ENCODE measurements around the gene DHRS2. TPM values are rescaled to one million over a fixed set of nuclear protein-coding genes. Genes with fewer than 3 reads are reported as not detected.
A peak's percentile ranks its signal among the peaks of the same experiment; 100 is the strongest.
"Not testable (repeated sequence)": the region's sequence is repeated elsewhere in the genome, so short reads cannot be mapped to it uniquely, and the experiment has no call there.

DHRS2 gene
- polyA plus RNA-seq, 1 donor from 2014 or later, result 1.3 TPM

DNA sequence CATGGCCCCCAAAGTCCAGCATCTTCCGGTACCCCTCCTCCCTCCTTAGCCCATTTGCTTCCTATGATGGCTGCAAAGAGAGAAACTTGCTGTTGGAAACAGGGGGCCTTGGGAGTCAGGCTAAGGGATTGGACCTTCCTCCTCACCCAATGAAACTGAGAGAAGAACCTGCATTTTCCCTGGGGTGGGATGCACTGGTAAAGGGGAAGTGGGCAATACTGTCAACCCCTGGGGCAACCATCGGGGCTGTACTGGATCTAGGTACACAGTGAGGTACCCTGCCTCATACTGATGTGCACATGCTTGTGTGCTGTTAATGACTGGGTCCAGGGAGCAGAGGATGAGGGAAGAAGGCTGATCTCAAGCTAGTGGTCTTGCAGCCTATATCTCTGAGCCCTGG is 46.6 kb upstream of the DHRS2 start:
- Histone ChIP-seq H3F3A (ENCODE audit: insufficient read depth, low read length, poor library complexity, severe bottlenecking) (no peaks in the 10 kb centered on the region), H3K27ac (ENCODE audit: low read length) (peak overlapping the region; percentile 46), H3K36me3 (ENCODE audit: insufficient read depth, low read length) (no peaks in the 10 kb centered on the region), H3K4me2 (ENCODE audit: low read length) (no peak overlapping the region), H4K20me1 (ENCODE audit: insufficient read depth) (no peaks in the 10 kb centered on the region), H3K4me3 (ENCODE audit: low read length) (no peak overlapping the region), H3K27me3 (ENCODE audit: insufficient read depth, low read depth, low read length) (no peaks in the 10 kb centered on the region), H3K9me3 (ENCODE audit: low read length) (no peaks in the 10 kb centered on the region), H2AFZ (ENCODE audit: low read depth, low read length) (peak overlapping the region; percentile 38), H3K79me2 (replicated peaks; ENCODE audit: insufficient read depth, low read length) (no peaks in the 10 kb centered on the region), H3K9ac (ENCODE audit: low read length) (peak overlapping the region; percentile 40), H3K9me2 (ENCODE audit: insufficient read depth, low read length) (no peaks in the 10 kb centered on the region)
- TF ChIP-seq, protein P1, sequence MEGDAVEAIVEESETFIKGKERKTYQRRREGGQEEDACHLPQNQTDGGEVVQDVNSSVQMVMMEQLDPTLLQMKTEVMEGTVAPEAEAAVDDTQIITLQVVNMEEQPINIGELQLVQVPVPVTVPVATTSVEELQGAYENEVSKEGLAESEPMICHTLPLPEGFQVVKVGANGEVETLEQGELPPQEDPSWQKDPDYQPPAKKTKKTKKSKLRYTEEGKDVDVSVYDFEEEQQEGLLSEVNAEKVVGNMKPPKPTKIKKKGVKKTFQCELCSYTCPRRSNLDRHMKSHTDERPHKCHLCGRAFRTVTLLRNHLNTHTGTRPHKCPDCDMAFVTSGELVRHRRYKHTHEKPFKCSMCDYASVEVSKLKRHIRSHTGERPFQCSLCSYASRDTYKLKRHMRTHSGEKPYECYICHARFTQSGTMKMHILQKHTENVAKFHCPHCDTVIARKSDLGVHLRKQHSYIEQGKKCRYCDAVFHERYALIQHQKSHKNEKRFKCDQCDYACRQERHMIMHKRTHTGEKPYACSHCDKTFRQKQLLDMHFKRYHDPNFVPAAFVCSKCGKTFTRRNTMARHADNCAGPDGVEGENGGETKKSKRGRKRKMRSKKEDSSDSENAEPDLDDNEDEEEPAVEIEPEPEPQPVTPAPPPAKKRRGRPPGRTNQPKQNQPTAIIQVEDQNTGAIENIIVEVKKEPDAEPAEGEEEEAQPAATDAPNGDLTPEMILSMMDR (IDR thresholded peaks at IDR 0.05; ENCODE audit: poor library complexity, severe bottlenecking), result no peak
- TF ChIP-seq EP300 (conservative IDR thresholded peaks at IDR 0.05; ENCODE audit: poor library complexity, severe bottlenecking), result no peak
- TF ChIP-seq SMC3 (conservative IDR thresholded peaks at IDR 0.05; ENCODE audit: poor library complexity), result no peak
- TF ChIP-seq MXI1 (conservative IDR thresholded peaks at IDR 0.05; ENCODE audit: poor library complexity, severe bottlenecking), result no peak
- TF ChIP-seq, protein P2, sequence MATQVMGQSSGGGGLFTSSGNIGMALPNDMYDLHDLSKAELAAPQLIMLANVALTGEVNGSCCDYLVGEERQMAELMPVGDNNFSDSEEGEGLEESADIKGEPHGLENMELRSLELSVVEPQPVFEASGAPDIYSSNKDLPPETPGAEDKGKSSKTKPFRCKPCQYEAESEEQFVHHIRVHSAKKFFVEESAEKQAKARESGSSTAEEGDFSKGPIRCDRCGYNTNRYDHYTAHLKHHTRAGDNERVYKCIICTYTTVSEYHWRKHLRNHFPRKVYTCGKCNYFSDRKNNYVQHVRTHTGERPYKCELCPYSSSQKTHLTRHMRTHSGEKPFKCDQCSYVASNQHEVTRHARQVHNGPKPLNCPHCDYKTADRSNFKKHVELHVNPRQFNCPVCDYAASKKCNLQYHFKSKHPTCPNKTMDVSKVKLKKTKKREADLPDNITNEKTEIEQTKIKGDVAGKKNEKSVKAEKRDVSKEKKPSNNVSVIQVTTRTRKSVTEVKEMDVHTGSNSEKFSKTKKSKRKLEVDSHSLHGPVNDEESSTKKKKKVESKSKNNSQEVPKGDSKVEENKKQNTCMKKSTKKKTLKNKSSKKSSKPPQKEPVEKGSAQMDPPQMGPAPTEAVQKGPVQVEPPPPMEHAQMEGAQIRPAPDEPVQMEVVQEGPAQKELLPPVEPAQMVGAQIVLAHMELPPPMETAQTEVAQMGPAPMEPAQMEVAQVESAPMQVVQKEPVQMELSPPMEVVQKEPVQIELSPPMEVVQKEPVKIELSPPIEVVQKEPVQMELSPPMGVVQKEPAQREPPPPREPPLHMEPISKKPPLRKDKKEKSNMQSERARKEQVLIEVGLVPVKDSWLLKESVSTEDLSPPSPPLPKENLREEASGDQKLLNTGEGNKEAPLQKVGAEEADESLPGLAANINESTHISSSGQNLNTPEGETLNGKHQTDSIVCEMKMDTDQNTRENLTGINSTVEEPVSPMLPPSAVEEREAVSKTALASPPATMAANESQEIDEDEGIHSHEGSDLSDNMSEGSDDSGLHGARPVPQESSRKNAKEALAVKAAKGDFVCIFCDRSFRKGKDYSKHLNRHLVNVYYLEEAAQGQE (IDR thresholded peaks at IDR 0.05; ENCODE audit: borderline replicate concordance), result no peak
- no peak for TF ChIP-seq RAD21 (conservative IDR thresholded peaks at IDR 0.05)
- no peak for TF ChIP-seq POLR2AphosphoS5 (IDR thresholded peaks at IDR 0.05)
- no peak for TF ChIP-seq TAF1 (IDR thresholded peaks at IDR 0.05; ENCODE audit: low read depth)
- TF ChIP-seq EZH2 (IDR thresholded peaks at IDR 0.05; ENCODE audit: borderline replicate concordance, insufficient read depth, low read length, poor library complexity, severe bottlenecking), result no peak

DNA sequence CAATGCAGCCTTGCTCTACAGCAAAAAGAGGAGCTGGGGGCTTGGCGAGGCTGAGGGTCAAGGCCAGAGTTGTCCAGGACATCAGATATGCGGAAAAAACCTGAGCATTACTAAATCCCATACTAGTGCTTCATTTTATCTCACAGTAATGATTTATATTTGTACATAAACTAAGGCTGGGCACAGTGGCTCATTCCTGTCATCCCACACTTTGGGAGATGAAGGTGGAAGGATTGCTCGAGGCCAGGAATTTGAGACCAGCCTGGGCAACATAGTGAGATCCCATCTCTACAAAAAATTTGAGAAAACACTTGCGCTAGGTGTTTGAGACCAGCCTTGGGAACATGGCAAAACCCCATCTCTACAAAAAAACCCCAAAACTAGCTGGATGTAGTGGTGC is 46.0 kb upstream of the DHRS2 start:
- Histone ChIP-seq H3K36me3 (ENCODE audit: insufficient read depth, low read length) (no peaks in the 10 kb centered on the region), H3K79me2 (replicated peaks; ENCODE audit: insufficient read depth, low read length) (no peaks in the 10 kb centered on the region), H3K27ac (ENCODE audit: low read length) (no peak overlapping the region), H3K9ac (ENCODE audit: low read length) (no peak overlapping the region), H4K20me1 (ENCODE audit: insufficient read depth) (no peaks in the 10 kb centered on the region), H3F3A (ENCODE audit: insufficient read depth, low read length, poor library complexity, severe bottlenecking) (no peaks in the 10 kb centered on the region), H3K27me3 (ENCODE audit: insufficient read depth, low read depth, low read length) (no peaks in the 10 kb centered on the region), H3K9me3 (ENCODE audit: low read length) (no peaks in the 10 kb centered on the region), H3K9me2 (ENCODE audit: insufficient read depth, low read length) (no peaks in the 10 kb centered on the region), H3K4me3 (ENCODE audit: low read length) (no peak overlapping the region), H2AFZ (ENCODE audit: low read depth, low read length) (no peak overlapping the region), H3K4me2 (ENCODE audit: low read length) (no peak overlapping the region)
- TF ChIP-seq RAD21 (conservative IDR thresholded peaks at IDR 0.05) (no peak), EP300 (conservative IDR thresholded peaks at IDR 0.05; ENCODE audit: poor library complexity, severe bottlenecking) (no peak), TAF1 (IDR thresholded peaks at IDR 0.05; ENCODE audit: low read depth) (no peak)
- TF ChIP-seq, protein P1 (IDR thresholded peaks at IDR 0.05; ENCODE audit: poor library complexity, severe bottlenecking), result no peak
- TF ChIP-seq, protein P2 (IDR thresholded peaks at IDR 0.05; ENCODE audit: borderline replicate concordance), result no peak

DNA sequence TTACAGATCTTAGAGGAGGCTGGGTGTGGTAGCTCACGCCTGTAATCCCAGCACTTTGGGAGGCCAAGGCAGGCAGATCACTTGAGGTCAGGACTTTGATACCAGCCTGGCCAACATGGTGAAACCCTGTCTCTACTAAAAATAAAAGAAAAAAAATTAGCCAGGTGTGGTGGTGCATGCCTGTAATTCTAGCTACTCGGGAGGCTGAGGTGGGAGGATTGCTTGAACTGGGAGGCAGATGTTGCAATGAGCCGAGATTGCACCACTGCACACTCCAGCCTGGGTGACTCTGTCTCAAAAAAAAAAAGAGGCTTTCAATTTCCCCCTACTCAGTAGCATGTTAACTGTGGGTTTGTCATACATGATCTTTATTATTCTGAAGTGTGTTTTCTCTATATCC is 42.0 kb upstream of the DHRS2 start:
- H3K9me3 ChIP-seq (ENCODE audit: low read length); H3K36me3 ChIP-seq (ENCODE audit: insufficient read depth, low read length); H3K4me3 ChIP-seq (ENCODE audit: low read length); H3K27me3 ChIP-seq (ENCODE audit: insufficient read depth, low read depth, low read length); H3K79me2 ChIP-seq (replicated peaks; ENCODE audit: insufficient read depth, low read length); H3F3A ChIP-seq (ENCODE audit: insufficient read depth, low read length, poor library complexity, severe bottlenecking); H2AFZ ChIP-seq (ENCODE audit: low read depth, low read length); H3K27ac ChIP-seq (ENCODE audit: low read length); H3K4me2 ChIP-seq (ENCODE audit: low read length); H3K9me2 ChIP-seq (ENCODE audit: insufficient read depth, low read length); H4K20me1 ChIP-seq (ENCODE audit: insufficient read depth); H3K9ac ChIP-seq (ENCODE audit: low read length): not testable (repeated sequence)
